T-helper 1 cell treated with Interleukin-12 subunit alpha and Interleukin-12 subunit beta and Interleukin-4 antibody, amounts not matched to agents 30 ng/mL and 1 ng/mL, for 36 hours (primary cell): ENCODE results near the gene TSEN2. TPM values are rescaled to one million over a fixed set of nuclear protein-coding genes. Genes with fewer than 3 reads are reported as not detected.

ENCODE experiments used
- intact Hi-C: fragments of 100-400 bp; cut with micrococcal nuclease; formaldehyde crosslinking; loops from one replicate; pipeline ENCODE4 v1.15.1; 2024
- total RNA-seq: library from RNA; stranded (reverse); gene quantifications from 2 replicates; pipeline ENCODE4 v1.2.3, GENCODE V29; 2022

TSEN2 gene
- total RNA-seq, 1 donor from 2014 or later = 13.3 TPM

- intact Hi-C loops = loop anchor here (10.0 kb wide), 2 partner anchors 1275 to 1575 kb away; partner anchors contain the start of genes ATG7, CHCHD4 and TMEM43
Measured at GRCh38 chr3:12549971-12550760, 65.9 kb downstream of the TSEN2 start.

DNA sequence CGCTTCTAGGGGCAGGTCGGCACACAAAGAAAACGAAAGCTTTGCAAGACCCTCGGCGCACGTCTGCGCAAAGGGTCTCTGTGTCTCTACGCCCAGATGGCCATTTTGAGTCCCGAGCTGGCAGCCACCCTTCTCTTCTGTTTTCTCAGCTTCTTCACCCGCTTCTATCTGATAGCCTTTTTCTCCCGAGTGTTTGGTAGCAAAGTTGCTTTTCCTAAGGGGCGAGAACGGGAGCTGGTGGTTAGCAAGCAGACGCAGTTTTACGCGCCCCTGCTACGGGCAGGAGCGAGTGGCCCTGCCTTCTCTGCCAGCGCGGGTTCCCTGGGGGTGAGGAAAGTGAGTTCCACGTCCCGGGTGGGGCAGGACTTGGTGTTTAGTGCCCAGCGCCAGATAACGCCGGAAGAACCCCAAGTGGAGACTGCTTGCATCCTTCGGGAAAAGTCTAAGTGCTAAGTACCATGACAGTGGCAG lies 69.7 kb downstream of the TSEN2 start:
- intact Hi-C loops = loop anchor here (10.0 kb wide), 2 partner anchors 1279 to 1571 kb away; partner anchors contain the start of genes ATG7, CHCHD4 and TMEM43

DNA sequence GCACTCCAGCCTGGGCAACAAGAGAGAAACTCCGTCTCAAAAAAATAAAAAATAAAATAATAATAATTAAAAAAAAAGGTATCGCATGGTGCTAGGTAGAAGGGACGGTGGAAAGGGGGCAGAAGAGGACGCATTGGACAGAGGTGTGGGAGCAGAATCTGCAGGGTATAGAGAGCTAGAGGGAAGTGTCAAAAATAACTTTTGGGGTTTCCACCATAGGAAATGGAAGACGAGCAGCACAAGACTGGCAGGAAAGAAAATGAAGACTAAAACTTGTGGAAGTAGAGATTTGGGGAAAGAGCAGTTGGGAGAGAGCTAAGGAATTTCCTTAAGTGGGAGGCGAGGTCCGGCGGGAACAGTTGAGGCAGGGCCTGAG lies 72.0 kb downstream of the TSEN2 start:
- intact Hi-C loops = loop anchor here (2.0 to 10.0 kb wide), 5 partner anchors 422 to 1568 kb away; partner anchors contain the start of genes ATG7, CHCHD4, TAMM41 and TMEM43

- intact Hi-C loops = loop anchor here (1.0 to 10.0 kb wide), 9 partner anchors 73 to 1568 kb away; partner anchors contain the start of genes ATG7, CHCHD4, RAF1 and RPL32
Measured at GRCh38 chr3:12556690-12557472, 72.6 kb downstream of the TSEN2 start, which contains the start of gene MKRN2. MKRN2 (plus strand) TSS chr3:12557087; CDS start chr3:12557151, 64 bp downstream.

DNA sequence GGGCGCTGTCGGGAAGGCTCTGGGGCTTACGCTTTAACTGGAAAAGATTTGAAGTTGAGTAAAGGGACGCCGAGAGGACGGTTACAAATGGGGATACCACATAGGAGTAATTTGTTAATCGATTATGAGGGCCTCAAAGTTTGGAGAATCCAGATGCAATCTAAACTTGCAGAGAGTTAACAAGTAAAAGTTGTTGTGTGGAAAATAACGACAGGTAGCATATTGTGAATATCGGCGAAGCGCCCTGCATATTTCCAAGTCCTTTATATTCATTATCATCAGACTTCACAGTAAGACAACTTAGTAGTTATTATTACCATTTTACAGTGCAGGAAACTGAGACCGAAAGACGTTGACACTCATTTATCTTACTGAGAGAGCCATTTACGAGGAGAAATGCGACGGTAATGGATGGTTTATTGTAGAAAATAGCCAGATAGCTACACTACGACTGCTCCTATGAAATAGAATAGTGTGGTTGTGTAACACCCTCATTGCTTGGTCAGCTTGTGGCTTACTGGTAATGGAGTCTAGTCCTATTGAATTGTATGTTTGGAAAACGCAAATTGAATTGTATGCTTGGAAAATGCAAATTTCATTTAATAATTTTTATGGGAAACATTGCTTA lies 73.3 kb downstream of the TSEN2 start:
- intact Hi-C loops = loop anchor here (1.0 to 10.0 kb wide), 9 partner anchors 73 to 1567 kb away; partner anchors contain the start of genes ATG7, CHCHD4, RAF1 and RPL32

GRCh38 chr3:12558706-12559105 lies 74.4 kb downstream of the TSEN2 start:
- intact Hi-C loops = loop anchor here (5.0 to 10.0 kb wide), 3 partner anchors 454 to 1566 kb away; partner anchors contain the start of genes ATG7, CHCHD4 and TMEM43

- intact Hi-C loops = loop anchor here (5.0 to 10.0 kb wide), 3 partner anchors 453 to 1565 kb away; partner anchors contain the start of genes ATG7, CHCHD4 and TMEM43
Measured at GRCh38 chr3:12559520-12559919, 75.2 kb downstream of the TSEN2 start.

GRCh38 chr3:12560505-12561190 lies 76.4 kb downstream of the TSEN2 start:
- intact Hi-C loops = no loop called here

DNA sequence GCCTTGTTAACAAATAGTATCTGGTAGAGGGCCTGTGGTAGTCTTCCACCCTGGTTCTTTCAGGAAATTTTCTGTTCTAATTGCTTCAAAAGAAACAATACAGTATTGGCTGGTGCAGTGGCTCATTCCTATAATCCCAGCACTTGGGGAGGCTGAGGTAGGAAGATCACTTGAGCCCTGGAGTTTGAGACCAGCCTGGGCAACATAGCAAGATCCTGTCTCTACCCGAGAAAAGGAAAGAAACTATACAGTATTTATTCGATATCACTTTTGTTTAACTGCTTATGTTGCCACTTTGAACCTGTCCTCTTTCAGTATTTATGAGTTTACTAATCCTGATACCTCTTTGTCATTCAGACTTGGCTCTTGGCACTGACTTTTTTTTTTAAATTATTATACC lies 77.1 kb downstream of the TSEN2 start:
- intact Hi-C loops = no loop called here

DNA sequence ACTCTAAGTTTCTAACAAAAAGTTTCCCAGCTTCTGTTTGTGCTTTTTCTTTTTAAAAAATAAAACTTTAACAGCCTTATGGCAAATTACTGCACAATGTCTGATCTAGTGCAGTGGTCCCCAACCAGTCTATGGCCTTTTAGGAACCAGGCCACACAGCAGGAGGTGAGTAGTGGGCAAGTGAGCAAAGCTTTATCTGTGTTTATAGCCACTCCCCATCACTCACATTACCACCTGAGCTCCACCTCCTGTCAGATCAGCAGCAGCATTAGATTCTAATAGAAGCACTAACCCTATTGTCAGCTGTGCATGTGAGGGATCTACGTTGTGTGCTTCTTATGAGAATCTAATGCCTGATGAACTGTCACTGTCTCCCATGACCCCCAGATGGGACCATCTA lies 78.2 kb downstream of the TSEN2 start:
- intact Hi-C loops = no loop called here

- intact Hi-C loops = no loop called here
Measured at GRCh38 chr3:12566976-12567375, 82.7 kb downstream of the TSEN2 start.

DNA sequence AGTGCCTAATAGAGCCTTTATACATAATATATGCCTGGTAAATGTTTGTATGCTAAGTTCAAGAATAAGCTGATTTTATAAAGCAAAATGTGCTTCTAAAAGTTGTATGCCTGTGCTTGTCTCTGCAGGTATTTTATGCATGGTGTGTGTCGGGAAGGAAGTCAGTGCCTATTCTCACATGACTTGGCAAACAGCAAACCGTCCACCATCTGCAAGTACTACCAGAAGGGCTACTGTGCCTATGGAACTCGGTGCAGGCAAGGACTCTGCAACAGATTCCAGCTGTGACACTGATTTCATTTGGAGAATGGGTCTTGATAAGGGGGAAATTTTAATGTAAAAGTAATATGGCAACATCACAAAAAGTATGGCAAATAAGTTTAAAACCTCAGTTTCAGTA lies 84.5 kb downstream of the TSEN2 start:
- intact Hi-C loops = no loop called here

DNA sequence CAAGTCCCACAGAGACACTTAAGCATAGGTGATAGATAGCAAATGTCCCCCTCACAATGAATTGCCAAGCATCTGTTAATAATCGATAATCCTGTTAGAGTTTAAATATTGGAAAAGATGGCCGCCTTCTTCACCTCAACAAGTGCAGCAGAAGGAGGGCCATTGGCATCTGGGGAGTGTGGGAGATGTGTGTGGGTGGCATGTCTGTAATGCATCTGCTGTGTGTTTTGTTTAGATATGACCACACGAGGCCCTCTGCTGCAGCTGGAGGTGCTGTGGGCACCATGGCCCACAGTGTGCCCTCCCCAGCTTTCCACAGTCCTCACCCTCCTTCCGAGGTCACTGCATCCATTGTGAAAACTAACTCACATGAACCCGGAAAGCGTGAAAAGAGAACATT lies 85.6 kb downstream of the TSEN2 start:
- intact Hi-C loops = no loop called here

DNA sequence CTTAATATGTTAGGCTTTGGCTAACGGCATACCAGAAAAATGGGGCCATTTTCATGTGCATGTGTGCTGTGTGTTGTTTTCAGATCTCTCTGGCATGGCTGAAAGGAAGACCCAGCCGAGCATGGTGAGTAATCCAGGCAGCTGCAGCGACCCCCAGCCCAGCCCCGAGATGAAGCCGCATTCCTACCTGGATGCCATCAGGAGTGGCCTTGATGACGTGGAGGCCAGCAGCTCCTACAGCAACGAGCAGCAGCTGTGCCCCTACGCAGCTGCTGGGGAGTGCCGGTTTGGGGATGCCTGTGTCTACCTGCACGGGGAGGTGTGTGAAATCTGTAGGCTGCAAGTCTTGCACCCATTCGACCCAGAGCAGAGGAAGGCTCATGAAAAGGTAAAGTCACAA lies 87.7 kb downstream of the TSEN2 start:
- intact Hi-C loops = no loop called here

DNA sequence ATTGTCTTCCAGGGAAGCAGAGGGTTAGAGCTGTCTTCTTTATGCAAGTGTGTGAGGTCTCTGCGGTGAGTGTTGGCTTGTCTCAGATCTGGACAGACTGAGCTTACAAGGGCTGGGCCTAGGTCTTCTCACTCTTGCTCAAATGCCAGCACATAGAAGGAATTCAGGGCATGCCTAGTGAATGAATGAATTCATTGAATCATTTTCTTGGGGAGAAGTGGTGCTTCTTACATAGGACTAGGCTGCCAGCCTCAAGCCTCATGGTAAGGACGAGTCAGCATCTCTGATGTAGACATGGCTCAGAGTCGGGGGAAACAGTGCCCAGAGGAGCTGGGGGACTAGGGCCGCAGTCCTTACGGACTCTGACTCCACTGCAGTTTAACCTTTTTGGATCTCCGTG lies 89.9 kb downstream of the TSEN2 start:
- intact Hi-C loops = no loop called here

GRCh38 chr3:12574661-12575060 lies 90.4 kb downstream of the TSEN2 start:
- intact Hi-C loops = no loop called here

DNA sequence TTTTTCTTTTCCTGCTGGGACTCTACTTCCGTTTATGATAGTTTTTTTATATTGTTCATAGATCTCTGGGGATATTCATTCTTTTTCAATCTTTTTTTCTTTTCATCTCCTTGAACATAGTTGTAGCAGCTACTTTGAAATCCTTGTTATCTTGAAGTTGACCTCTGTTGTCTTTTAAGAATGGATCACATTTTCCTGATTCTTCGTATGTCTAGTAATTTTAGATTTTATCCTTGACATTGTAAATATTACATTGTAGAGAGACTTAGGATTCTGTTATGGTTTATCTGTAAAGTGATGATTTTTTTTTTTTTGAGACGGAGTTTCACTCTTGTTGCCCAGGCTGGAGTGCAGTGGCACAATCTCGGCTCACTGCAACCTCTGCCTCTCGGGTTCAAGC lies 93.1 kb downstream of the TSEN2 start:
- intact Hi-C loops = no loop called here

DNA sequence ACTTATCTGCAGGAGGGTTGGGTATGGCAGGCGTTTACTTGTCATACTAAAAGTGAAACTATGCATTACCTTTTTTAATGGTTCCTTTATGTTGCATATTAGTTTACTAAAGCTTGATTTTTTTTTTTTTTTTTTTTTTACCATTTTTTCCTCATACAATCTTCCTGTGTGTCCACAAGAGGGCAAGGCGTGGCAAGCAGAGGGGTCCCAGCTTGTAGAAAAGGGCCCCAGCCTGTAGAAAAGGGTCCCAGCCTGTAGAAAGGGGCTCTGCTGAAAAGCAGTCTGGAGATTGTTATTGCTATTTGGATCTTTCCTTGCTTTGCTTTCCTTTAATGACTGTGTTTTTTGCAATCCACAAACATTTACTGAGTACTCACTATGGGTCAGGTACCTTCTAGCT lies 94.5 kb downstream of the TSEN2 start:
- intact Hi-C loops = no loop called here

DNA sequence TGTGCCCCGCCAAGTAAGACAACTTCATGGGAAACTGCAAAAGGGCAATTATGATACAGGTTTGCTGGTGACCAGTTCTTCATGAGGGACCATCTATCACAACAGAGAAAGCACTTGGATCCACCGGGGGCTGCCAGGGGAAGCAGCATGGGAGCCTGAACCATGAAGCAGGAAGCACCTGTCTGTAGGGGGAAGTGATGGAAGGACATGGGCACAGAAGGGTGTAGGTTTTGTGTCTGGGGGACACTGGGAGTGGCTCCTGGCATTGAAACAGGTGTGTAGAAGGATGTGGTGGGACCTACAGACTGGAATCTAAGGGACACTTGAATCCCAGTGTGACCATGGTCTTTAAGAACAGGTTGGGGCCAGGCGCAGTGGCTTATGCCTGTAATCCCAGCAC lies 95.2 kb downstream of the TSEN2 start:
- intact Hi-C loops = no loop called here

DNA sequence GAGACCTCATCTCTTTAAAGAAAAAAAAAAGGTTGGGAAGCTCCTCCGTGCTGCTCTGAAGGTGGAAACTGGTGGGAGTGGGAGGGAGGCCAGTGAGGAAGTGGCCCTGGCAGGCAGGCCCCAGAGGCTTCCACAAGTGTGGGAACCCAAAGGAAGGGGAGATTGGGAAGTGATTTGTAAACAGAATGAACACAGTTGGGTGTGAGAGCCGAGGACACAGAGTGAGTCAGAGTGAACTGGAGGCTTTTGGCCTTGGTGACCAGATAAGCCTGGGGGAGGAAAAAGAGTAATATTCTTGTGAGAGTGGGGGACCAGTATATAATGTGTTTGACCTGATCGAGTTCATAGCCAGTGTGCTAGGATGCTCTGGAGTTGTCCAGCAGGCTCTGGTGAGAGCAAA lies 95.6 kb downstream of the TSEN2 start:
- intact Hi-C loops = no loop called here

- intact Hi-C loops = no loop called here
Measured at GRCh38 chr3:12582730-12583129, 98.5 kb downstream of the TSEN2 start.
